ENCODE data around the gene WNT4.

The WNT4 gene

GRCh38 chr1:22128392-22128791 is 14.5 kb downstream of the WNT4 start:
- H3K27ac ChIP-seq (ENCODE audit: low read length) = no peak overlapping the region
- H3K4me3 ChIP-seq (ENCODE audit: low read length) = no peak overlapping the region
- H3K9ac ChIP-seq (ENCODE audit: low read length) = no peak overlapping the region
- H3K4me2 ChIP-seq (ENCODE audit: low read length) = no peak overlapping the region
- H3K27me3 ChIP-seq (ENCODE audit: low read depth, low read length) = no peaks in the 10 kb centered on the region
- H3K79me2 ChIP-seq (ENCODE audit: low read length) = no peaks in the 10 kb centered on the region
- H3K36me3 ChIP-seq (replicated peaks; ENCODE audit: low read depth, low read length) = peaks cover 14% of the 10 kb centered on the region
- H4K20me1 ChIP-seq (ENCODE audit: insufficient read depth, low read length) = peaks cover 16% of the 10 kb centered on the region
- H3K9me3 ChIP-seq (ENCODE audit: insufficient read depth, low read length) = no peaks in the 10 kb centered on the region
- peaks cover 12% of the 10 kb centered on the region; the same call in 1 of the 2 replicates for H3K4me1 ChIP-seq (ENCODE audit: low read length)
- no peak for TF ChIP-seq EZH2phosphoT487 (IDR thresholded peaks at IDR 0.05; ENCODE audit: low read depth)
- TF ChIP-seq, protein P1, sequence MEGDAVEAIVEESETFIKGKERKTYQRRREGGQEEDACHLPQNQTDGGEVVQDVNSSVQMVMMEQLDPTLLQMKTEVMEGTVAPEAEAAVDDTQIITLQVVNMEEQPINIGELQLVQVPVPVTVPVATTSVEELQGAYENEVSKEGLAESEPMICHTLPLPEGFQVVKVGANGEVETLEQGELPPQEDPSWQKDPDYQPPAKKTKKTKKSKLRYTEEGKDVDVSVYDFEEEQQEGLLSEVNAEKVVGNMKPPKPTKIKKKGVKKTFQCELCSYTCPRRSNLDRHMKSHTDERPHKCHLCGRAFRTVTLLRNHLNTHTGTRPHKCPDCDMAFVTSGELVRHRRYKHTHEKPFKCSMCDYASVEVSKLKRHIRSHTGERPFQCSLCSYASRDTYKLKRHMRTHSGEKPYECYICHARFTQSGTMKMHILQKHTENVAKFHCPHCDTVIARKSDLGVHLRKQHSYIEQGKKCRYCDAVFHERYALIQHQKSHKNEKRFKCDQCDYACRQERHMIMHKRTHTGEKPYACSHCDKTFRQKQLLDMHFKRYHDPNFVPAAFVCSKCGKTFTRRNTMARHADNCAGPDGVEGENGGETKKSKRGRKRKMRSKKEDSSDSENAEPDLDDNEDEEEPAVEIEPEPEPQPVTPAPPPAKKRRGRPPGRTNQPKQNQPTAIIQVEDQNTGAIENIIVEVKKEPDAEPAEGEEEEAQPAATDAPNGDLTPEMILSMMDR (IDR thresholded peaks at IDR 0.05; ENCODE audit: low read depth, low read length) = no peak
- H2AFZ ChIP-seq (ENCODE audit: low read depth, low read length) = no peak overlapping the region

DNA sequence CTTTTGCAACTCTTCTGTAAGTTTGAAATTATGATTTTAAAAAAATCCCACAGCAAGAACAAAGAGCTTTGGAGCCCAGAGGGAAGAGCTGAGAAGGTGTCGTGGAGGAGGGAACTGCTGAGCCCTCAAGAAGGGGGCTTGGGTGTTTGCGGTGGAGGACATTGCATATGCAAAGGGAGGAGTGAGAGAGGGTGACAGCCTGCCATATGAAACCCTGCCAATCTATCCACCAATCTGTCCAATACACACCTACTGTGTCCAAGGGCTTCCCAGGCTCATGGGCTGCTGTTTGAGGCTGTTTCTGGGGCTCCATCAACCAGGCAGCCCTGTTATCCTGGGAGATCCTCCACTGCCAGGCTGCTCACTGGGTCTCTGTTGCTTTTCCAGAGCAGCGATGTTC is 15.2 kb downstream of the WNT4 start:
- no peaks in the 10 kb centered on the region for H3K9me3 ChIP-seq (ENCODE audit: insufficient read depth, low read length)
- no peaks in the 10 kb centered on the region for H3K79me2 ChIP-seq (ENCODE audit: low read length)
- no peak for TF ChIP-seq EZH2phosphoT487 (IDR thresholded peaks at IDR 0.05; ENCODE audit: low read depth)
- TF ChIP-seq, protein P1 (IDR thresholded peaks at IDR 0.05; ENCODE audit: low read depth, low read length) = no peak
- H3K36me3 ChIP-seq (replicated peaks; ENCODE audit: low read depth, low read length) = peaks cover 14% of the 10 kb centered on the region
- no peak overlapping the region for H3K4me2 ChIP-seq (ENCODE audit: low read length)
- peaks cover 16% of the 10 kb centered on the region for H4K20me1 ChIP-seq (ENCODE audit: insufficient read depth, low read length)
- no peak overlapping the region for H3K9ac ChIP-seq (ENCODE audit: low read length)
- peaks cover 8% of the 10 kb centered on the region; the same call in 1 of the 2 replicates for H3K4me1 ChIP-seq (ENCODE audit: low read length)
- H3K27ac ChIP-seq (ENCODE audit: low read length) = no peak overlapping the region
- no peak overlapping the region for H2AFZ ChIP-seq (ENCODE audit: low read depth, low read length)
- no peaks in the 10 kb centered on the region for H3K27me3 ChIP-seq (ENCODE audit: low read depth, low read length)
- no peak overlapping the region for H3K4me3 ChIP-seq (ENCODE audit: low read length)

- no peak overlapping the region for H3K4me3 ChIP-seq (ENCODE audit: low read length)
- no peak overlapping the region for H3K9ac ChIP-seq (ENCODE audit: low read length)
- H3K36me3 ChIP-seq (replicated peaks; ENCODE audit: low read depth, low read length) = peaks cover 14% of the 10 kb centered on the region
- H3K4me2 ChIP-seq (ENCODE audit: low read length) = no peak overlapping the region
- peaks cover 3% of the 10 kb centered on the region; the same call in 1 of the 2 replicates for H3K4me1 ChIP-seq (ENCODE audit: low read length)
- H2AFZ ChIP-seq (ENCODE audit: low read depth, low read length) = no peak overlapping the region
- H3K27ac ChIP-seq (ENCODE audit: low read length) = no peak overlapping the region
- peaks cover 16% of the 10 kb centered on the region for H4K20me1 ChIP-seq (ENCODE audit: insufficient read depth, low read length)
- no peaks in the 10 kb centered on the region for H3K27me3 ChIP-seq (ENCODE audit: low read depth, low read length)
- no peaks in the 10 kb centered on the region for H3K79me2 ChIP-seq (ENCODE audit: low read length)
- TF ChIP-seq EZH2phosphoT487 (IDR thresholded peaks at IDR 0.05; ENCODE audit: low read depth) = no peak
- TF ChIP-seq, protein P1 (IDR thresholded peaks at IDR 0.05; ENCODE audit: low read depth, low read length) = no peak
- no peaks in the 10 kb centered on the region for H3K9me3 ChIP-seq (ENCODE audit: insufficient read depth, low read length)
Observed at GRCh38 chr1:22127248-22127647, 15.6 kb downstream of the WNT4 start.

GRCh38 chr1:22126531-22126930 is 16.4 kb downstream of the WNT4 start:
- no peak overlapping the region for H3K4me2 ChIP-seq (ENCODE audit: low read length)
- H3K9ac ChIP-seq (ENCODE audit: low read length) = no peak overlapping the region
- no peaks in the 10 kb centered on the region for H3K79me2 ChIP-seq (ENCODE audit: low read length)
- H3K4me3 ChIP-seq (ENCODE audit: low read length) = no peak overlapping the region
- no peaks in the 10 kb centered on the region for H3K9me3 ChIP-seq (ENCODE audit: insufficient read depth, low read length)
- H2AFZ ChIP-seq (ENCODE audit: low read depth, low read length) = no peak overlapping the region
- peaks cover 12% of the 10 kb centered on the region for H4K20me1 ChIP-seq (ENCODE audit: insufficient read depth, low read length)
- TF ChIP-seq, protein P1 (IDR thresholded peaks at IDR 0.05; ENCODE audit: low read depth, low read length) = no peak
- no peak for TF ChIP-seq EZH2phosphoT487 (IDR thresholded peaks at IDR 0.05; ENCODE audit: low read depth)
- no peak overlapping the region for H3K27ac ChIP-seq (ENCODE audit: low read length)
- no peaks in the 10 kb centered on the region for H3K4me1 ChIP-seq (ENCODE audit: low read length)
- peaks cover 14% of the 10 kb centered on the region for H3K36me3 ChIP-seq (replicated peaks; ENCODE audit: low read depth, low read length)
- no peaks in the 10 kb centered on the region for H3K27me3 ChIP-seq (ENCODE audit: low read depth, low read length)
